Right lobe of liver (tissue), 4 donors: ENCODE data around the gene C1QC.

Source experiments
- POLR2A ChIP-seq: fragments of 450-650 bp; IDR thresholded peaks from one replicate; pipeline ENCODE4 v1.6.1; 2017; ENCODE audit warnings: antibody characterized with exemption, mild to moderate bottlenecking
- TF ChIP-seq, protein P1 (sequence below), 4 donors: fragments of 200-600 bp in 3 of 4; fragments of 450-650 bp in 1 of 4; IDR thresholded peaks; one replicate each; pipeline versions ENCODE4 v1.5.1 to v1.8.0; 2016 to 2022; ENCODE audit warnings: antibody characterized with exemption in 4 of 4, mild to moderate bottlenecking in 2 of 4
- donor health status: DM: no; HTN: no; CAD: no.
- donor health status: DM: no; HTN: no; CAD: no.
- donor health status: DM: no; HTN: yes; CAD: no.

DNA sequence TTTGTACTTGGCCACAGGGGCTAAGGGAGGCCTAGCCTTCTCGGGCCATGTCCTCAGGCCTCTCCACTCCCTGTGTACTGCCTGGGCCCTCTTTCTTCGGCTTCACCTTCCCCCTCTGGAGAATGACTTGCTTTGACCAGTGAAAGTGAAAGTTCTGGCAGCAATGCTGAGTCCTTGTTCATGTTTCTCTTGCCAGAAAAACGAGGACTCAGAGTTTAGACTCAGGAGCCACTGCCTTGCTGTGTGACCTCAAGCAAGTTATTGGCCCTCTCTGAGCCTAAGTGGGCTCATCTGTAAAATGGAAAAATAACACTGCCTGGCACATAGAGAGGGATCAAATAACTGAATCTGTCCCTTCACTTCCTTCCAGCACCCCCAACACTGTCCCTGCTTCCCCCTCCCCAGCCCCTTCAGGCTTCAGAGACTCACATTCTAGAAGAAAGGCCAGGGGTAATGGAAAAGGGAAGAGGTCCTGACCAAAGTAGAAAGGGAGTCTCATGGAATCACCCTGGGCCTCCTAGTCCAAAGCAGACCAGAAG, 5.5 kb upstream of the C1QC start:
- TF ChIP-seq, protein P1, sequence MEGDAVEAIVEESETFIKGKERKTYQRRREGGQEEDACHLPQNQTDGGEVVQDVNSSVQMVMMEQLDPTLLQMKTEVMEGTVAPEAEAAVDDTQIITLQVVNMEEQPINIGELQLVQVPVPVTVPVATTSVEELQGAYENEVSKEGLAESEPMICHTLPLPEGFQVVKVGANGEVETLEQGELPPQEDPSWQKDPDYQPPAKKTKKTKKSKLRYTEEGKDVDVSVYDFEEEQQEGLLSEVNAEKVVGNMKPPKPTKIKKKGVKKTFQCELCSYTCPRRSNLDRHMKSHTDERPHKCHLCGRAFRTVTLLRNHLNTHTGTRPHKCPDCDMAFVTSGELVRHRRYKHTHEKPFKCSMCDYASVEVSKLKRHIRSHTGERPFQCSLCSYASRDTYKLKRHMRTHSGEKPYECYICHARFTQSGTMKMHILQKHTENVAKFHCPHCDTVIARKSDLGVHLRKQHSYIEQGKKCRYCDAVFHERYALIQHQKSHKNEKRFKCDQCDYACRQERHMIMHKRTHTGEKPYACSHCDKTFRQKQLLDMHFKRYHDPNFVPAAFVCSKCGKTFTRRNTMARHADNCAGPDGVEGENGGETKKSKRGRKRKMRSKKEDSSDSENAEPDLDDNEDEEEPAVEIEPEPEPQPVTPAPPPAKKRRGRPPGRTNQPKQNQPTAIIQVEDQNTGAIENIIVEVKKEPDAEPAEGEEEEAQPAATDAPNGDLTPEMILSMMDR (IDR thresholded peaks at IDR 0.05) = no peak
- TF ChIP-seq POLR2A = no peak
